ENCODE data around the gene YWHAG. TPM values are rescaled to one million over a fixed set of nuclear protein-coding genes. Genes with fewer than 3 reads are reported as not detected.

Gene YWHAG
- total and polyA plus RNA-seq, 9 of the 15 experiments (the other 6 are each of a cell fraction or from before 2014, with no cell fraction given) = 30.4 to 246 (median 94.5) TPM

DNA sequence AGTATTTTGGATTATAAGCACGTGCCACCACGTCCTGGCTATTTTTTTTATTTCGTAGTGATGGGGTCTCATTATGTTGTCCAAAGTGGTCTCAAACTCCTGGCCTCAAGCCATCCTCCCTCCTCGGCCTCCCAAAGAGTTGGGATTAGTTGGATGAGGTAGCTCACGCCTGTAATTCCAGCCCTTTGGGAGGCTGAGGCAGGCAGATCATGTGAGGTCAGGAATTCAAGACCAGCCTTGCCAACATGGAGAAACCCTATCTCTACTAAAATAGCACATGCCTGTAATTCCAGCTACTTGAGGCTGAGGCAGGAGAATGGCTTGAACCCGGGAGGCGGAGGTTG, 21.8 kb upstream of the YWHAG start (continued):
- TF ChIP-seq MGA (IDR thresholded peaks at IDR 0.05) (peak; percentile 39; the same call in 1 of the 2 replicates), ZNF561 (CRISPR knock-in tag; conservative IDR thresholded peaks at IDR 0.05) (no peak), MTF1 (CRISPR knock-in tag; IDR thresholded peaks at IDR 0.05; ENCODE audit: borderline replicate concordance) (0 out of 2 replicates have a peak, but pooled peaks have one; percentile 23)
